Stimulated activated CD8-positive, alpha-beta memory T cell treated with anti-CD3 and anti-CD28 coated beads, Interleukin-7, amount 100 ng/mL, for 48 hours (primary cell): ENCODE results near the gene JARID2.

Experiments
- DNase-seq, 2 donors: peaks; one replicate each; pipeline ENCODE4 v3.0.0-alpha.2; 2020; ENCODE audit warnings: low read depth in 1 of 2; ENCODE audit errors: extremely low read depth in 1 of 2

The JARID2 gene

DNA sequence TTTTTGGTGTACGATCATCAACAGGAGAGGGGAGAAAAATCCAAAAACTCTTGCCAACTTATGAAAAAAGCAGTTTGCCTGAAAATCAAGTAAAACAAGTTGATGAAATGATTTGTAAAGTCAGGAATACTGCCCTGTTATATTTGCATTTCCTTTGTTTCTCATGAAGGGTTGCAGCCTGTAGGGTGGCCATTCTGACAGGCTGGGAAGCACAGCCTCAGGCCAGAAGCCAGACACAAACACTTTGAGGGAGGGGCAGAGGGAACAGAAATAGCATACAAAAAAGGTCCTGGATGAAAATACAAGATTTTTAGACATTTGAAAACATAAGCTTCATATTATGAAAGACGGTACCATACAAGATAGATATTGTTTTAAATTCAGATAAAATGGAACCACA is 307.2 kb downstream of the JARID2 start:
- no peak for DNase-seq

DNA sequence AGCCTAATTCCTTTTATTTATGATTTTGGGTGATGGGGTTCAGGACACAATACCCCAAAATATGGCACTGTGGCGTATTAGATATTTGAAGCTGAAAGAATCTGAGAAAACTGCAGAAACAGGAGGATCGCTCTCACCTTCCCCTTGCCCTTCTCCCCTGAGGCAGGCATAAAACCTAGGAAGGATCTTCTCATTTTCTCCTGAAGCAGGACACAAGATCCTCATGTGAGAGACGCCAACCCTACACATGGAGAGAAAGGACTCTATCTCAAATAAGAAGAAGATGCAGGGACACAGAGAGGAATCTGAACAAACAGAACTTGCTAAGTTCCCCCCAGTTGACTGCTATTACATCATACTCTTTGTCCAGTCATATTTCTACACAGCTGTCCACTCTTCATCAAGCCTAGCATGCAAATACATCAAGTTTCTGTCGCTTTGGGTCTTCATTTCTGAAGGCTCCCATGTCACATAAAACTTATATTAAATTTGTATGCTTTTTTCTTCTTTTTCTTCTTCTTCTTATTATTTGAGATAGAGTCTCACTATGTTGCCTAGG is 307.9 kb downstream of the JARID2 start:
- no peak for DNase-seq

DNA sequence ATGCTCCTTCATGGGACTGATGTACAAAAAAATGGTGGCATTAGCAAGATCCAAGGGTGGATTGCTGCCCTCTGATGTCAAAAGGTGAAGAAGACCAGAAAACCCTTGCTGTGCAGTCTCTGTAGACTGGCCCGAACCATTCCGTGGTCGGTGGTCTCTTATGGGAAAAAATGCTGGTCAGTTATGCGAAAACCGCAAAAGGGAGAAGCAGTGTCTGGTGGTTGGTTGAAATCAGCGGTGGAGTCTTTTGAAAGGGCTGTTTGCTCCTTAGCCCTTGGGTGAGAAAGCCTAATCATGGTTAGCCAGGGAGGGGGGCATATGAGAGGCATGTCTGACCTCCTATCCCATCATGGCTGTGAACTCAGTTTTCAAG is 308.8 kb downstream of the JARID2 start:
- no peak for DNase-seq

DNA sequence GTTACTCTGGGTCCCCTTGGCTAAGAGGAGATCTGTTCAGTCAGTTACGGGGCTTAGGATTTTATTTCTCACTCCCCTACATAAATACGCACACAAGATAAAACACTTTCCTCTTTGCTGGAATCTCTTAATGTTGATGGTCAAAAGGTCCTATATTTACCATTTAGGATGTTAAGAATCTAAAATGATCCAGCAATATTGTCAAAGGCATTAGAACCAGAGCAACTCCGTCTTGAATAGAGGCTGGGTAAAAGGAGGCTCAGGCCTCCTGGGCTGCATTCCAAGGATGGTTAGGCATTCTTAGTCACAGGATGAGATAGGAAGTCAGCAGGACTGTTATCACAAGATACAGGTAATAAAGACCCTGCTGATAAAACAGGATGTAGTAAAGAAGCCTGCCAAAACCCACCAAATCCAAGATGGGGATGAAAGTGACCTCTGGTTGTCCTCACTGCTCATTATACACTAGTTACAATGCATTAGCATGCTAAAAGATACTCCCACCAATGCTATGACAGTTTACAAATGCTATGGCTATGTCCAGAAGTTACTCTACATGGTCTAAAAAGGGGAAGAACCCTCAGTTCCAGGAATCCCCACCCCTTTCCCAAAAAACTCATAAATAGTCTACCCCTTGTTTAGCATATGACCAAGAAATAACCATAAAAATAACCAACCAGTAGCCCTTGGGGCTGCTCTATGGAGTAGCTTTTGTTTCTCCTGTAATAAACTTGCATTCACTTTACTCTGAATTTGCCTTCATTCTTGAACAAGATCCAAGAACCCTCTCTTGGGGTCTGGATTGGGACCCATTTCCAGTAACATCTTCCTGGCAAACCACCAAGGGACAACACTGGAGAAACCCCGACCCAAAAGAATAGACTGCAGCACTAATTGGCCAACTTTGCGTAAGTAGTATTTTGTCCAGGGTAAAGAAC is 309.5 kb downstream of the JARID2 start:
- DNase-seq, result no peak

- no peak for DNase-seq
These were observed 310.8 kb downstream of the JARID2 start for GRCh38 chr6:15556711-15557110.

GRCh38 chr6:15557174-15557573 is 311.3 kb downstream of the JARID2 start:
- DNase-seq, result no peak

DNA sequence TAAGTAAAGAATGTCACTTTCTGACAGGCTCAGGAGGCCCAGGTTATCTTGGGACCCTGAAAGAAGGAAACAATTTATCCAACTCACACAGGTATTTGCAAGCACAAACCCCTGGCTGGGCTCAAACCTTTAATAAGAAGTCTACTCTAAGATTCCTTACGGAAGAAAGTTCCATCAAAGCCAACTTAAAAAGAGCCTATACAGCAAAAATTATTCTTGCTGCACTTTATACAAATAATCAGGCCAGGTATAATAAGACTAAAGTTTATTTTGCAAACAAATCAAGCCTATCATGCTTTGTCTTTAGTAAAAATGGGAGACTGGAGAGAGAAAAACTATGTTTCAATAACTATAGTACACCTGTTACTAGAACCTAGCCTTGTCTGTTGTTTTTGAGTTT is 314.8 kb downstream of the JARID2 start:
- no peak for DNase-seq

DNA sequence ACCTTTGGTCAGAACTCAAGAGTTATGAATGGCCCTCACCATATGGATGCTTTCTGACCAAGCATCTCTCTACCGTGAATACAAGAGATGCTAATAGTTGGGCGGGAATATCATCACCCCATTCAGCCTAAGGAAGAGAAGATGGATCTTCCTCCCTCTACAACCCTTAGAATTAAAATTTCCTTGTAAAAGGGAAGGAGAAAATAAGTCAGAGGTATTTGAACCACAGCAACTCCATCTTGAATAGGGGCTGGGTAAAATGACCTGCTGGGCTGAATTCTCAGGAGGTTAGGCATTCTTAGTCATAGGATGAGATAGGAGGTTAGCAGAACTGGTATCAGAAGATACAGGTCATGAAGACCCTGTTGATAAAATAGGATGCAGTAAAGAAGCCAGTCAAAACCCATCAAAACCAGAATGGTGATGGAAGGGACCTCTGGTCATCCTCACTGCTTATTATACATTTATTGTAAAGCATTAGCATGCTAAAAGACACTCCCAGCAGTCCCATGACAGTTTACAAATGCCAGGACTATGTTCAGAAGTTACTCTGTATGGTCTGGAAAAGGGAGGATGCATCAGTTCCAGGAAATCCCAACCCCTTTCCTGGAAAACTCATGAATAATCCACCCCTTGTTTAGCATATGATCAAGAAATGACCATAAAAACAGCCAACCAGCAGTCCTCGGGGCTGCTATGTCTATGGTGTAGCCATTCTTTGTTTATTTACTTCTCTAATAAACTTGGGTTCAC is 315.8 kb downstream of the JARID2 start:
- no peak for DNase-seq

GRCh38 chr6:15562977-15563376 is 317.1 kb downstream of the JARID2 start:
- no peak for DNase-seq

DNA sequence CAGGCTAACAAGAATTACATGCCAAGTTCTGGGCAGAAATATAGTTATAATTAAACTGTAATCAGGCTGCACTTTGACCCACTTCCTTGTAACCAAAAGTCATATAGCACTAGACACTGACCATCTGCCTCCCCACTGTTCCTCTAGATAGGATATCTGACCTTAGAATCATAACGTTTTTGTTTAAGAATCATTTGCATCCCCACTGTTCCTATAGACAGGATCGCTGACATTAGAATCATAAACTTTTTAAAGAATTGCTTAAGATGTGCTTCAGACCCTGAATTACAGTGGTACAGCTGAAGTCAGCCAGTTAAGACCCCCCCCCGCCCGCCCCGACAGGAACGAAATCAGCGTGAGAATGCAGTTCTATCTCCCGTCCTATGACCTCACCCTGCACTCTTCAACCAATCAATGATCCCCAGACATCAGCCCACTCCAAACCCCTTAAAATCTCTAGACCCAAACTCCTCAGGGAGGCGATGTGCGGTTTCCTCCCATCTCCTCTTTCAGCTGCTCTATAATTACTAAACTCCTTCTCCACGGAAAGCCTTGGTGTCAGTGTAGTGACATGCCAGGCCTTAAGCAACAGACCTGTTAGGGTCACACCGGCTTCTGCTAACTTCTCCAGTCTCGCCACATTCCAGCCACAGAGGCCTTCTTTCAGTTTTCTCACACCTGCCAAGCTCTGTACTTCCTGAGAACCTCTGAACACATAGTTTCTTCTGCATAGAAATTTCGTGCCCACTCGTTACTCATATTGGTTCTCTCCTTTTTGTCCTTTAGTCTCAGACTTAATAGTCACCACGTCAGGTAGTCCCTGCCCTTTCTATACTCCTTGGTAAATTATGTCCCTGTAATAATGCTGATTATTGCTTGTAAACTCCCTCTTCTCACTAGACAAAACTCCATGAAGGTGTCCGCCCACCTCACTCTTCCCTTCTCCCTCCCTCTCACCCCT is 323.4 kb downstream of the JARID2 start:
- DNase-seq, result no peak

- no peak for DNase-seq
These were observed 324.3 kb downstream of the JARID2 start for GRCh38 chr6:15570171-15570570.
